MM.1S (cell line): ENCODE data around the gene TMEM238L.

Experiments
- DNase-seq: peaks from one replicate; pipeline ENCODE4 v3.0.0-alpha.2; 2015
- H2AFZ ChIP-seq: fragments of 300-600 bp; sonication (generic); 2 replicates; pipeline ENCODE4 v1.6.0; 2016; ENCODE audit warnings: antibody characterized with exemption, low read length
- H3F3A ChIP-seq: fragments of 300-600 bp; sonication (generic); 2 replicates; pipeline ENCODE4 v1.6.1; 2016; ENCODE audit warnings: mild to moderate bottlenecking, antibody characterized with exemption, low read length, moderate library complexity, mixed read lengths; ENCODE audit not compliant: insufficient read depth
- H3K27ac ChIP-seq: fragments of 300-600 bp; sonication (generic); 2 replicates; pipeline ENCODE4 v1.5.1; 2016; ENCODE audit warnings: mild to moderate bottlenecking, low read length
- H3K27me3 ChIP-seq: fragments of 300-600 bp; sonication (generic); replicated peaks from 2 replicates; pipeline ENCODE4 v1.6.0; 2016; ENCODE audit warnings: low read length; ENCODE audit not compliant: insufficient read depth
- H3K36me3 ChIP-seq: fragments of 300-600 bp; sonication (generic); replicated peaks from 2 replicates; pipeline ENCODE4 v1.6.1; 2016; ENCODE audit warnings: mild to moderate bottlenecking, low read length, mixed read lengths; ENCODE audit not compliant: insufficient read depth
- H3K4me1 ChIP-seq: fragments of 300-600 bp; sonication (generic); 2 replicates; pipeline ENCODE4 v1.6.1; 2016; ENCODE audit warnings: low read length, mixed read lengths
- H3K4me2 ChIP-seq: fragments of 300-600 bp; sonication (generic); 2 replicates; pipeline ENCODE4 v1.6.0; 2016; ENCODE audit warnings: low read depth, low read length
- H3K4me3 ChIP-seq: fragments of 300-600 bp; sonication (generic); 2 replicates; pipeline ENCODE4 v1.5.1; 2016; ENCODE audit warnings: low read length, mixed read lengths
- H3K79me2 ChIP-seq: fragments of 300-600 bp; sonication (generic); 2 replicates; pipeline ENCODE4 v1.6.1; 2016; ENCODE audit warnings: mixed run types, low read length, mixed read lengths
- H3K9ac ChIP-seq: fragments of 300-600 bp; sonication (generic); 2 replicates; pipeline ENCODE4 v1.6.1; 2016; ENCODE audit warnings: low read length, mixed read lengths
- H3K9me2 ChIP-seq: fragments of 300-600 bp; sonication (generic); replicated peaks from 2 replicates; pipeline ENCODE4 v1.6.1; 2016; ENCODE audit warnings: mild to moderate bottlenecking, low read length, mixed read lengths; ENCODE audit not compliant: insufficient read depth
- H3K9me3 ChIP-seq: fragments of 300-600 bp; sonication (generic); replicated peaks from 2 replicates; pipeline ENCODE4 v1.6.1; 2016; ENCODE audit warnings: mild to moderate bottlenecking, low read length, mixed read lengths; ENCODE audit not compliant: insufficient read depth
- H4K20me1 ChIP-seq: fragments of 300-600 bp; sonication (generic); 2 replicates; pipeline ENCODE4 v1.6.1; 2016; ENCODE audit warnings: mild to moderate bottlenecking, low read length, moderate library complexity, mixed read lengths; ENCODE audit not compliant: insufficient read depth
- EZH2 ChIP-seq: fragments of 300-600 bp; sonication (generic); optimal IDR thresholded peaks from 2 replicates; pipeline ENCODE3; 2017; ENCODE audit warnings: low read depth, mild to moderate bottlenecking, antibody characterized with exemption, low read length, mixed read lengths
- EZH2phosphoT487 ChIP-seq: fragments of 300-600 bp; sonication (generic); IDR thresholded peaks from 2 replicates; pipeline ENCODE4 v1.6.1; 2018; ENCODE audit warnings: antibody characterized with exemption, low read length
- TF ChIP-seq, protein P1 (sequence below): fragments of 300-600 bp; sonication (generic); IDR thresholded peaks from 2 replicates; pipeline ENCODE4 v1.5.1; 2016; ENCODE audit warnings: antibody characterized with exemption, low read length, mixed read lengths

TMEM238L gene

DNA sequence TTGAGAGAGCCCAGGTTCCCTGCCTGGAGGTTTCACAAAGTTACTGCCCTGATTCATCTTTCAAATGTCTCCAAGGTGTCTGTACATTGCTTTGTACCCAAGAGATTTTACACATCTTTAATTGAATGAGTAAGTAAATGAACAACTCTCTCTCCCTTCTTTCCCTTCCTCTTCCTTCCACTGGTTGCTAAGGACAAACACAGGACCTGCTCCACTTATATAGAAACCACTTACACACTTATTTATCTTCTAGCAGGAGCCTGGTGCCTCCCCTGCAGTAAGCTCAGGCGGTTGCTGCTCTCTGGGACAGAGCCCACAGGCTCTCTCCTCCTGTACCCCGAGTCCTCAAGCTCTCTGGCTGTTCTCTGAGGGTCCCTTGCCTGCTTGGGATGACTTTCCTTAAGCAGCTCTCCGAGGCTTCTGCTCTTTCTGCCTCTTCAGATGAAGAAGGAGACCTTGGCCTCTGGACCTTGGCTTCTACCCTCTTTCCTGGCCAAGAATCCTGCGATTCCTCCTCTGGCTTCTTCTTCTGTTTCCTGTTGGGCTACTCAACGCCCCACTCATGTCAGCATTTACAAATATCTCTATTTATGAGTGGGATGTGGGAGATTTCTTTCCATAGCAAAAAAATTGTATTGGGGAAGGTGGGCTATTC lies 24.1 kb upstream of the TMEM238L start:
- no peak overlapping the region for H3K27ac ChIP-seq
- no peaks in the 10 kb centered on the region for H3K9me2 ChIP-seq
- H3K79me2 ChIP-seq, result no peaks in the 10 kb centered on the region
- H2AFZ ChIP-seq, result no peak overlapping the region
- H3K9me3 ChIP-seq, result no peaks in the 10 kb centered on the region
- no peak overlapping the region for H3K4me2 ChIP-seq
- TF ChIP-seq EZH2phosphoT487 (no peak), EZH2 (no peak)
- TF ChIP-seq, protein P1, sequence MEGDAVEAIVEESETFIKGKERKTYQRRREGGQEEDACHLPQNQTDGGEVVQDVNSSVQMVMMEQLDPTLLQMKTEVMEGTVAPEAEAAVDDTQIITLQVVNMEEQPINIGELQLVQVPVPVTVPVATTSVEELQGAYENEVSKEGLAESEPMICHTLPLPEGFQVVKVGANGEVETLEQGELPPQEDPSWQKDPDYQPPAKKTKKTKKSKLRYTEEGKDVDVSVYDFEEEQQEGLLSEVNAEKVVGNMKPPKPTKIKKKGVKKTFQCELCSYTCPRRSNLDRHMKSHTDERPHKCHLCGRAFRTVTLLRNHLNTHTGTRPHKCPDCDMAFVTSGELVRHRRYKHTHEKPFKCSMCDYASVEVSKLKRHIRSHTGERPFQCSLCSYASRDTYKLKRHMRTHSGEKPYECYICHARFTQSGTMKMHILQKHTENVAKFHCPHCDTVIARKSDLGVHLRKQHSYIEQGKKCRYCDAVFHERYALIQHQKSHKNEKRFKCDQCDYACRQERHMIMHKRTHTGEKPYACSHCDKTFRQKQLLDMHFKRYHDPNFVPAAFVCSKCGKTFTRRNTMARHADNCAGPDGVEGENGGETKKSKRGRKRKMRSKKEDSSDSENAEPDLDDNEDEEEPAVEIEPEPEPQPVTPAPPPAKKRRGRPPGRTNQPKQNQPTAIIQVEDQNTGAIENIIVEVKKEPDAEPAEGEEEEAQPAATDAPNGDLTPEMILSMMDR, result no peak
- no peak overlapping the region for H3K4me3 ChIP-seq
- no peaks in the 10 kb centered on the region for H3K4me1 ChIP-seq
- H3F3A ChIP-seq, result no peaks in the 10 kb centered on the region
- DNase-seq, result no peak
- H3K9ac ChIP-seq, result no peak overlapping the region
- H3K36me3 ChIP-seq, result no peaks in the 10 kb centered on the region
- H3K27me3 ChIP-seq, result no peaks in the 10 kb centered on the region
- no peaks in the 10 kb centered on the region for H4K20me1 ChIP-seq

GRCh38 chr17:10824874-10825273 lies 21.0 kb upstream of the TMEM238L start:
- Histone ChIP-seq H3K36me3 (no peaks in the 10 kb centered on the region), H3F3A (no peaks in the 10 kb centered on the region), H3K9me2 (no peaks in the 10 kb centered on the region), H3K27ac (no peak overlapping the region), H3K4me1 (no peaks in the 10 kb centered on the region), H3K27me3 (no peaks in the 10 kb centered on the region), H4K20me1 (no peaks in the 10 kb centered on the region), H3K9ac (no peak overlapping the region), H3K4me3 (no peak overlapping the region), H3K79me2 (no peaks in the 10 kb centered on the region), H3K4me2 (no peak overlapping the region), H2AFZ (no peak overlapping the region), H3K9me3 (no peaks in the 10 kb centered on the region)
- TF ChIP-seq EZH2, result no peak
- no peak for TF ChIP-seq EZH2phosphoT487
- TF ChIP-seq, protein P1, result no peak
- DNase-seq, result no peak

- Histone ChIP-seq H3F3A (no peaks in the 10 kb centered on the region), H3K27ac (no peak overlapping the region), H3K27me3 (no peaks in the 10 kb centered on the region), H3K9me2 (no peaks in the 10 kb centered on the region), H3K4me2 (no peak overlapping the region), H2AFZ (no peak overlapping the region), H3K4me1 (no peaks in the 10 kb centered on the region), H3K9me3 (no peaks in the 10 kb centered on the region), H3K4me3 (no peak overlapping the region), H3K9ac (no peak overlapping the region), H3K79me2 (no peaks in the 10 kb centered on the region), H4K20me1 (no peaks in the 10 kb centered on the region), H3K36me3 (no peaks in the 10 kb centered on the region)
- no peak for DNase-seq
- TF ChIP-seq, protein P1, result no peak
- no peak for TF ChIP-seq EZH2phosphoT487
- TF ChIP-seq EZH2, result no peak
These were observed 17.9 kb upstream of the TMEM238L start for GRCh38 chr17:10821770-10822169.
